Body of pancreas (tissue), 4 donors: Measurements from ENCODE around the gene NPR1.

Source experiments
- POLR2A ChIP-seq, 3 donors: fragments of 450-650 bp; IDR thresholded peaks; one replicate each; pipeline ENCODE4 v1.6.1; 2016; ENCODE audit warnings: antibody characterized with exemption in 3 of 3, mild to moderate bottlenecking in 2 of 3
- TF ChIP-seq, protein P1 (sequence below), 7 experiments: fragments of 450-650 bp in 4 of 7; fragments of 200-600 bp in 3 of 7; sonication (generic) in 3 of 7; IDR thresholded peaks; one replicate each; pipeline ENCODE4 v1.5.1; 2016 to 2019; ENCODE audit warnings: antibody characterized with exemption in 7 of 7

GRCh38 chr1:153684892-153685291 lies 6.4 kb downstream of the NPR1 start:
- TF ChIP-seq POLR2A (IDR thresholded peaks at IDR 0.05), result no peak
- TF ChIP-seq, protein P1, sequence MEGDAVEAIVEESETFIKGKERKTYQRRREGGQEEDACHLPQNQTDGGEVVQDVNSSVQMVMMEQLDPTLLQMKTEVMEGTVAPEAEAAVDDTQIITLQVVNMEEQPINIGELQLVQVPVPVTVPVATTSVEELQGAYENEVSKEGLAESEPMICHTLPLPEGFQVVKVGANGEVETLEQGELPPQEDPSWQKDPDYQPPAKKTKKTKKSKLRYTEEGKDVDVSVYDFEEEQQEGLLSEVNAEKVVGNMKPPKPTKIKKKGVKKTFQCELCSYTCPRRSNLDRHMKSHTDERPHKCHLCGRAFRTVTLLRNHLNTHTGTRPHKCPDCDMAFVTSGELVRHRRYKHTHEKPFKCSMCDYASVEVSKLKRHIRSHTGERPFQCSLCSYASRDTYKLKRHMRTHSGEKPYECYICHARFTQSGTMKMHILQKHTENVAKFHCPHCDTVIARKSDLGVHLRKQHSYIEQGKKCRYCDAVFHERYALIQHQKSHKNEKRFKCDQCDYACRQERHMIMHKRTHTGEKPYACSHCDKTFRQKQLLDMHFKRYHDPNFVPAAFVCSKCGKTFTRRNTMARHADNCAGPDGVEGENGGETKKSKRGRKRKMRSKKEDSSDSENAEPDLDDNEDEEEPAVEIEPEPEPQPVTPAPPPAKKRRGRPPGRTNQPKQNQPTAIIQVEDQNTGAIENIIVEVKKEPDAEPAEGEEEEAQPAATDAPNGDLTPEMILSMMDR (IDR thresholded peaks at IDR 0.05), result no peak
